ENCODE results near the gene RAB13.

The RAB13 gene

GRCh38 chr1:153933955-153934354, 52.2 kb downstream of the RAB13 start:
- DNase-seq (ENCODE audit: low read depth, low spot score): no peak

GRCh38 chr1:153933430-153933829, 52.7 kb downstream of the RAB13 start:
- no peak for DNase-seq (ENCODE audit: low read depth, low spot score)

GRCh38 chr1:153932156-153933131, 53.7 kb downstream of the RAB13 start:
- no peak for DNase-seq (ENCODE audit: low read depth, low spot score)
